Adrenal gland (tissue), 5 donors: ENCODE measurements around the gene PHF21A.

Experiments used
- CTCF ChIP-seq, 6 experiments: fragments of 450-650 bp in 4 of 6; fragments of 200-600 bp in 2 of 6; sonication (generic) in 1 of 6; IDR thresholded peaks; 1 replicate in 5 of 6; 2 replicates in 1 of 6; pipeline versions ENCODE4 v1.5.1 to v1.8.0; 2016 to 2021; ENCODE audit warnings: antibody characterized with exemption in 6 of 6, mild to moderate bottlenecking in 2 of 6, moderate library complexity in 1 of 6
- POLR2A ChIP-seq, 2 donors: fragments of 450-650 bp; IDR thresholded peaks; one replicate each; pipeline ENCODE4 v1.6.1; 2017; ENCODE audit warnings: antibody characterized with exemption in 2 of 2, mild to moderate bottlenecking in 2 of 2, moderate library complexity in 1 of 2
- donor health status: DM: no; HTN: no; CAD: no.

GRCh38 chr11:45985212-45985611 lies 136.0 kb downstream of the PHF21A start:
- no peak for TF ChIP-seq CTCF (IDR thresholded peaks at IDR 0.05)
- TF ChIP-seq POLR2A (IDR thresholded peaks at IDR 0.05), result no peak
